GM12801 (cell line): Measurements from ENCODE around the gene FRMD3.

Source experiments
- TF ChIP-seq, protein P1 (sequence below): IDR thresholded peaks from one replicate; pipeline ENCODE4 v1.5.1; 2011; ENCODE audit warnings: control low read depth; ENCODE audit not compliant: insufficient read length; ENCODE audit errors: extremely low read depth

Gene FRMD3

DNA sequence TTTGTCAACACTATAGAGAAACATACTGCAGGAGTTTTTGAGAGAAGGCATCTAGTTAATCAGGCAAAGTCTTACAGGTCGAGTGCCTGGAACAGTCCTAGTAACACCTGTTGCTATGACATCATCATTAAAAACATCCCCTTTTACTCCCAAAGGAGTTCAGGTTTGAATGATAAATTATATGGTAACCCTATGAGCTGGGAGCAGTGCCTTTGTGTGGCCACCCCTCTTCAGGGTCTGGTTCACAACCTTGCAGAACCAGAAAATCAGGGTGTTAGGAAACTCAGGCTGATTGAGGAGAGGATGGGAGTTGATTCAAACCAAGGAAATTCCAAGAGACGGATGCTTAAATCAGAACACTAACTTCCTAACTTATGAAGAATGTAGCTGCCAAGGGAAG is 296.1 kb downstream of the FRMD3 start:
- TF ChIP-seq, protein P1, sequence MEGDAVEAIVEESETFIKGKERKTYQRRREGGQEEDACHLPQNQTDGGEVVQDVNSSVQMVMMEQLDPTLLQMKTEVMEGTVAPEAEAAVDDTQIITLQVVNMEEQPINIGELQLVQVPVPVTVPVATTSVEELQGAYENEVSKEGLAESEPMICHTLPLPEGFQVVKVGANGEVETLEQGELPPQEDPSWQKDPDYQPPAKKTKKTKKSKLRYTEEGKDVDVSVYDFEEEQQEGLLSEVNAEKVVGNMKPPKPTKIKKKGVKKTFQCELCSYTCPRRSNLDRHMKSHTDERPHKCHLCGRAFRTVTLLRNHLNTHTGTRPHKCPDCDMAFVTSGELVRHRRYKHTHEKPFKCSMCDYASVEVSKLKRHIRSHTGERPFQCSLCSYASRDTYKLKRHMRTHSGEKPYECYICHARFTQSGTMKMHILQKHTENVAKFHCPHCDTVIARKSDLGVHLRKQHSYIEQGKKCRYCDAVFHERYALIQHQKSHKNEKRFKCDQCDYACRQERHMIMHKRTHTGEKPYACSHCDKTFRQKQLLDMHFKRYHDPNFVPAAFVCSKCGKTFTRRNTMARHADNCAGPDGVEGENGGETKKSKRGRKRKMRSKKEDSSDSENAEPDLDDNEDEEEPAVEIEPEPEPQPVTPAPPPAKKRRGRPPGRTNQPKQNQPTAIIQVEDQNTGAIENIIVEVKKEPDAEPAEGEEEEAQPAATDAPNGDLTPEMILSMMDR: no peak

DNA sequence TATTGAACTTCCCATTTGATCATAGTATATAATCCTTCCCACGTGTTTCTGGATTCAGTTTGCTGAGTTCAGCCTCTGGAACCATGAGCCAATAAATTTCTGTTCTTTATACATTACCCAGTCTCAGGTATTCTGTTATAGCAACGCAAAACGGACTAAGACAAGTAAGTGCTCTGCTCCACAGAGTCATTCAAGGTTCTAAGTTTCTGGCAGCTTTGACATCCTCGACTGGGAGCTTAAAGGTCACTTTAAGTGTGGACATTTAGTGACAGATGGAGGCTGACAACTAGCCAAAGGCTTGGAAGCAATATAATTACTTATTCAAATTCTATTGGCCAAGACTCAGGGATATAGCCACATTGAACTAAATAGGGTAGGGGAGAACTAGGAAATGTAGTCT is 297.5 kb downstream of the FRMD3 start:
- TF ChIP-seq, protein P1: no peak

DNA sequence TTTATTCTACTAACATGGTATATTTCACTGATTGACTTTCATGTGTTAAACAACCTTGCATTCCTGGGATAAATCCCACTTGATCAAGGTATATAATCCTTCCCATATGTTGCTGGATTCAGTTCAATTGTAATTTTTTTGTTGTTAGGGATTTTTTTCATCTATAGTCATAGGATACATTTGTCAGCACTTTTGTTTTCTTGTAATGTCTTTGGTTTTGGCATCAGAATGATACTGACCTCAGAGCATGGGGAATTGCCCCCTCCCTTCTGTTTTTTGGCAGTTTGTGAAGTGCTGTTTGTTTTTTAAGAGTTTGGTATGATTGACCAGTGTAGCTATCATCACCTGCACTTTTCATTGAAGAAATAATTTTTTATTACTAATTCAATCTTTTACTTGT is 298.5 kb downstream of the FRMD3 start:
- TF ChIP-seq, protein P1: no peak

DNA sequence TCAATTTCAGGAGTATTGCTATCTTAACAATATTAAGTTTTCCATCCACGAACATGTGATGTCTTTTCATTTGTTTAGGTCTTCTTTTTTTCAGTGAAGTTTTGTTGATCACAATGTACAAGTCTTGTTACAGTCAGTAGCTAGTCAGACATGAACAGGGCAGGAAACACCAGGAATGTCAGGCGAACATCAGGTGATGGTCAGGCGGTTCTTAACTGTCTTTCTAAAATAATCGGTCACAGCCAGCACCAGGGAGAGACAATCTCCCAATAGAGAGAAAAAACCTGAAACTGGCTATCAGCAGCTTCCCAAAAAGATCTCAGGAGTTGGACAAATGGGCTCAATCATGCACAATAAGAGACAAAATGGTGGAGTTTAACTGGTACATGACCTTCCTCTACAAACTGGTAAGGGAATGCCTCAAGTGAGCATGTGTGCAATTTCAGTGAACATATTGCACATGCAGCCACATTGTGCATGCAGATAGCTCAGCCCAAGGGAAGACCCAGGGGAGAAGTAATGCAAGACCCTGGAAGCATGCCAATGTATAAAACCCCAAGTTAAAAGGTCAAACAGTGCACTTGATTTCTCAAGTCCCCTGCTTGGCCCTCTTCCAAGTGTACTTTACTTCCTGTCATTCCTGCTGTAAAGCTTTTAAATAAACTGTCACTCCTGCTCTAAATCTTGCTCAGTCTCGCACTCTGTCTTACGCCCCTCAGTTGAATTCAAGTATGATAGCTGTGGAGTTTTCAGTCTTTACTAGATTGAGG is 299.1 kb downstream of the FRMD3 start:
- TF ChIP-seq, protein P1: no peak

DNA sequence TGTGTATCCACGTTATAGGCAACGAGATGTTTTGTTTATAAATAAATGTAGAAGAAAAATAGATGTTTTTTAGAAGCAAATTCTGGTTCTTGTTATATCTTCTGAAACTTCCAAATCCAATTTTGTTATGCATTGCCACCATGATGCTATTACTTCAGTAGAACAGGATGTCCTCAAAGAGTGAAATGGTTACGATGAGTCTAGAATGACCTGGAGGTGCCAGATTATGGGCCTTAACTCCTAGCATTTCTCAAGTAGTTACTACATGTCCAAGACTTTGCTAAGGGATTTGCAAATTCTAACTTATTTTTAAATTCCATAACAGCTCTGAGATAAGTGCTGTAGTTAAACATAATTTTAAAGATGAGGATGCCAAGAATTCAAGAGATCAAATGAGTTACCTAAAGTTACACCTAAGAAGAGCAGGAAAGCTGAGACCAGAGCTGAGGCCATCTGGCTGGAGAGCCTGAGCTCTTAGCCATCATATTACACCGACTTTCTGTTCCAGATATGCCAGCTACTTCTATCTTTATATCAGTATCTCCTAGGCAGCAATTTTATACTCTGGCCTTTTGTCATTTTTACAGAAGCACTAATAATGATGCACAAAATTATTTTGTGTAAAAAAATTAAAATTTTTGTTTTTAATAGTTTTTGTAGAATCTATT is 302.0 kb downstream of the FRMD3 start:
- TF ChIP-seq, protein P1: no peak

DNA sequence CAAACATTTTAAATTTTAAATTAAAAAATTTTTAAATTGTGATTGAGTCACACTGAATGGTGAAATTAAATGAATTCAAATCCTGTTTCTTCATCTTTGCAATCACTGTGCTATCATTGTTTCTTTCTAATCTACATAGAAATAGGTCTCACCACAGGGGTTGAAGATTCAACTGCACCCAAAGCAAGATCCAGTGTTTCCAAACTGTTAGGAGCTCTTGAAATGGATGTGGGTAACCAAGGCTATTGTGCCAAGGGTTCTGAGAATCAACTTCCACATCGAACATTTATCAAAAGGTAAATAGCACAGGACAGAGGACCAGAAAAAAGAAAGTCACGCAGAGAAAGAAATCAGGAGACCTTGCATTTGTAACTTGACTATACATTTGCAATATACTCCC is 302.7 kb downstream of the FRMD3 start:
- TF ChIP-seq, protein P1: no peak

DNA sequence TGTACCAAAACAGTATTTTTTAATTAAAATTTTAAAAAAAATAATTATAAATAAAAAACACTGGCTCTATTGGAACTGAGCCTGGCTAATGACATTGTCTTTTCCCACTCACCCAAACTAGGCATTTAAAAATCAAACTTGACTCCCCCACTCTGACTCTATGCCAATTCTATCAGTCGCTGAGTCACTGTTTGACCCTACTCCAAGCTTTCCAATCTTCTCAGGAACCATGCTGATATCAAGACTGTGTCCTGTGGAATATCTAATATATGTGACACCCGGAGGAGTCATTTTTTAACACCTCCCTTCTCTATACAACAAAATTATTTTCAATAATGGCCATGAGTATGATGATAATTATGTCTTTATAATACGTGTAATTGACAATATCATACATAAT is 303.7 kb downstream of the FRMD3 start:
- TF ChIP-seq, protein P1: no peak
